Raji (cell line): ENCODE measurements around the gene KCNQ4.

ENCODE experiments used
- POLR2A ChIP-seq: IDR thresholded peaks from 2 replicates; pipeline ENCODE4 v1.6.1; 2011; ENCODE audit warnings: low read depth, low read length, control low read depth; ENCODE audit not compliant: insufficient read depth

The KCNQ4 gene

GRCh38 chr1:40794974-40795715 is 11.6 kb downstream of the KCNQ4 start:
- TF ChIP-seq POLR2A: no peak

- no peak for TF ChIP-seq POLR2A
Observed at GRCh38 chr1:40795811-40796586, 12.4 kb downstream of the KCNQ4 start.

GRCh38 chr1:40796939-40797667 is 13.5 kb downstream of the KCNQ4 start:
- no peak for TF ChIP-seq POLR2A

- TF ChIP-seq POLR2A: no peak
Observed at GRCh38 chr1:40797668-40798010, 14.1 kb downstream of the KCNQ4 start.

GRCh38 chr1:40798366-40799281 is 15.0 kb downstream of the KCNQ4 start:
- no peak for TF ChIP-seq POLR2A

GRCh38 chr1:40799351-40799867 is 15.8 kb downstream of the KCNQ4 start:
- TF ChIP-seq POLR2A: no peak

GRCh38 chr1:40801742-40802077 is 18.1 kb downstream of the KCNQ4 start:
- TF ChIP-seq POLR2A: no peak

- no peak for TF ChIP-seq POLR2A
Observed at GRCh38 chr1:40802078-40802741, 18.6 kb downstream of the KCNQ4 start.

- no peak for TF ChIP-seq POLR2A
Observed at GRCh38 chr1:40802742-40803113, 19.1 kb downstream of the KCNQ4 start.

- TF ChIP-seq POLR2A: no peak
Observed at GRCh38 chr1:40803447-40803846, 19.9 kb downstream of the KCNQ4 start.

- TF ChIP-seq POLR2A: no peak
Observed at GRCh38 chr1:40803902-40804301, 20.3 kb downstream of the KCNQ4 start.

- no peak for TF ChIP-seq POLR2A
Observed at GRCh38 chr1:40806240-40806639, 22.7 kb downstream of the KCNQ4 start.

GRCh38 chr1:40806731-40807695 is 23.4 kb downstream of the KCNQ4 start:
- no peak for TF ChIP-seq POLR2A

- TF ChIP-seq POLR2A: no peak
Observed at GRCh38 chr1:40808002-40808401, 24.4 kb downstream of the KCNQ4 start.

GRCh38 chr1:40808444-40808843 is 24.9 kb downstream of the KCNQ4 start:
- TF ChIP-seq POLR2A: no peak
